HCT116 (cell line): Measurements from ENCODE around the gene THSD4. TPM values are rescaled to one million over a fixed set of nuclear protein-coding genes. Genes with fewer than 3 reads are reported as not detected.

ENCODE experiments used
- ATAC-seq: fragments of 200-7000 bp; cut with Tn5 transposase; 2 replicates; pipeline ENCODE4 v1.9.1; 2020; ENCODE audit warnings: mild to moderate bottlenecking, moderate library complexity
- BruUV-seq: library from RNA; stranded (reverse); fragments of 400-500 nt; replicated peaks from 2 replicates; lab custom pipeline; 2021; lab: Mats Ljungman, UMichigan
- CTCF ChIA-PET: fragments of 300-600 bp; sonication (Branson Sonifier 250); formaldehyde crosslinking; loops from one replicate; lab custom pipeline; 2021; ENCODE audit warnings: antibody characterized with exemption; lab: Charles Lee
- POLR2A ChIA-PET: fragments of 300-600, 350-600 bp; sonication (Branson Sonifier 250); formaldehyde crosslinking; loops from one replicate; lab custom pipeline; 2021; ENCODE audit warnings: antibody characterized with exemption; lab: Charles Lee
- RAD21 ChIA-PET, 2 experiments: fragments of 300-600 bp; sonication (Branson Sonifier 250); formaldehyde crosslinking; loops; one replicate each; lab custom pipeline; 2023; ENCODE audit warnings: low total read pairs in 2 of 2; ENCODE audit not compliant: uncharacterized antibody in 2 of 2, unreplicated experiment in 2 of 2, low non-redundant PET in 1 of 2; lab: Charles Lee
- DNase-seq: peaks from one replicate; pipeline ENCODE4 v3.0.0-alpha.2; 2010; ENCODE audit warnings: low read depth, low spot score
- H2AFZ ChIP-seq: fragments of 200-600 bp; shearing (Covaris generic), sonication (generic); 2 replicates; pipeline ENCODE4 v1.6.1; 2017; ENCODE audit warnings: low read depth, mixed run types, mixed read lengths, antibody characterized with exemption, low read length; ENCODE audit not compliant: poor library complexity, severe bottlenecking
- H3K27ac ChIP-seq: 2 replicates; pipeline ENCODE4 v1.5.1; 2012; ENCODE audit warnings: low read depth, low read length
- H3K27me3 ChIP-seq: fragments of 200-600 bp; sonication (generic); 2 replicates; pipeline ENCODE4 v1.6.1; 2016; ENCODE audit warnings: mixed run types, low read length, mixed read lengths; ENCODE audit not compliant: insufficient read depth
- H3K36me3 ChIP-seq, 2 experiments: fragments of 200-500 bp in 1 of 2; fragments of 200-600 bp in 1 of 2; sonication (Bioruptor generic) in 1 of 2; sonication (generic) in 1 of 2; 2 replicates each; pipeline versions ENCODE4 v1.5.1 to v1.6.1; 2014 to 2016; ENCODE audit warnings: low read length in 2 of 2, inconsistent platforms in 1 of 2, mixed read lengths in 1 of 2, mixed run types in 1 of 2; ENCODE audit not compliant: insufficient read depth in 2 of 2, control insufficient read depth in 1 of 2
- H3K4me1 ChIP-seq, 2 experiments: fragments of 200-600 bp in 1 of 2; sonication (generic) in 1 of 2; 2 replicates each; pipeline versions ENCODE4 v1.5.1 to v1.6.1; 2012 to 2017; ENCODE audit warnings: low read length in 2 of 2, inconsistent platforms in 1 of 2, mild to moderate bottlenecking in 1 of 2, mixed read lengths in 1 of 2, mixed run types in 1 of 2, moderate library complexity in 1 of 2; ENCODE audit not compliant: insufficient read depth in 2 of 2, control insufficient read depth in 1 of 2
- H3K4me2 ChIP-seq: fragments of 200-600 bp; sonication (generic); 2 replicates; pipeline ENCODE4 v1.6.1; 2017; ENCODE audit warnings: mixed run types, low read length, mixed read lengths
- H3K4me3 ChIP-seq, 2 experiments: fragments of 200-600 bp in 1 of 2; sonication (generic) in 1 of 2; replicated peaks in 1 of 2; 2 replicates each; pipeline ENCODE4 v1.5.1; 2011 to 2016; ENCODE audit warnings: low read length in 2 of 2, control low read depth in 1 of 2, low read depth in 1 of 2, mild to moderate bottlenecking in 1 of 2, mixed read lengths in 1 of 2, mixed run types in 1 of 2
- H3K79me2 ChIP-seq: fragments of 200-600 bp; sonication (generic); 2 replicates; pipeline ENCODE4 v1.6.1; 2017; ENCODE audit warnings: mild to moderate bottlenecking, mixed run types, low read length, moderate library complexity, mixed read lengths; ENCODE audit not compliant: insufficient read depth
- H3K9ac ChIP-seq: fragments of 200-600 bp; sonication (generic); 2 replicates; pipeline ENCODE4 v1.6.1; 2016; ENCODE audit warnings: low read length, mixed read lengths
- H3K9me2 ChIP-seq: fragments of 200-600 bp; sonication (generic), shearing (Covaris generic); 2 replicates; pipeline ENCODE4 v1.6.1; 2017; ENCODE audit warnings: mixed run types, mild to moderate bottlenecking, moderate library complexity; ENCODE audit not compliant: insufficient read depth
- H3K9me3 ChIP-seq, 2 experiments: fragments of 200-500 bp in 1 of 2; fragments of 200-600 bp in 1 of 2; sonication (Bioruptor generic) in 1 of 2; sonication (generic) in 1 of 2; 2 replicates each; pipeline ENCODE4 v1.6.1; 2014 to 2017; ENCODE audit warnings: low read length in 2 of 2, mixed read lengths in 2 of 2, inconsistent platforms in 1 of 2, low read depth in 1 of 2, mild to moderate bottlenecking in 1 of 2, mixed run types in 1 of 2, moderate library complexity in 1 of 2; ENCODE audit not compliant: control insufficient read depth in 1 of 2, insufficient read depth in 1 of 2
- H4K20me1 ChIP-seq: fragments of 200-600 bp; sonication (generic), shearing (Covaris generic); 2 replicates; pipeline ENCODE4 v1.6.1; 2017; ENCODE audit warnings: mixed run types, mild to moderate bottlenecking, moderate library complexity; ENCODE audit not compliant: insufficient read depth
- CTCF ChIP-seq, 3 experiments: fragments of 200-600 bp in 1 of 3; sonication (generic) in 1 of 3; IDR thresholded peaks in 2 of 3; conservative IDR thresholded peaks in 1 of 3; 2 replicates each; pipeline ENCODE4 v1.5.1; 2012 to 2017; ENCODE audit warnings: low read depth in 2 of 3, low read length in 2 of 3, antibody characterized with exemption in 1 of 3, borderline replicate concordance in 1 of 3, control low read depth in 1 of 3, mild to moderate bottlenecking in 1 of 3, mixed read lengths in 1 of 3, mixed run types in 1 of 3, moderate library complexity in 1 of 3; ENCODE audit not compliant: insufficient read depth in 1 of 3
- EGR1 ChIP-seq: IDR thresholded peaks from 2 replicates; pipeline ENCODE4 v1.6.1; 2012; ENCODE audit warnings: low read depth
- ELF1 ChIP-seq: IDR thresholded peaks from 2 replicates; pipeline ENCODE4 v1.6.1; 2012; ENCODE audit warnings: low read depth, borderline replicate concordance
- EZH2phosphoT487 ChIP-seq: fragments of 200-600 bp; IDR thresholded peaks from 2 replicates; pipeline ENCODE4 v1.6.1; 2018; ENCODE audit warnings: antibody characterized with exemption, borderline replicate concordance
- FOSL1 ChIP-seq: IDR thresholded peaks from 2 replicates; pipeline ENCODE4 v1.6.1; 2012; ENCODE audit warnings: low read depth
- JUND ChIP-seq: IDR thresholded peaks from 2 replicates; pipeline ENCODE4 v1.6.1; 2012
- RAD21 ChIP-seq: IDR thresholded peaks from 2 replicates; pipeline ENCODE4 v1.6.1; 2012; ENCODE audit warnings: low read depth, mild to moderate bottlenecking
- REST ChIP-seq: IDR thresholded peaks from 2 replicates; pipeline ENCODE4 v1.6.1; 2012; ENCODE audit warnings: low read depth
- SIN3A ChIP-seq: IDR thresholded peaks from 2 replicates; pipeline ENCODE4 v1.6.1; 2012; ENCODE audit warnings: low read depth
- SP1 ChIP-seq: IDR thresholded peaks from 2 replicates; pipeline ENCODE4 v1.6.1; 2012; ENCODE audit warnings: low read depth
- SRF ChIP-seq: IDR thresholded peaks from 2 replicates; pipeline ENCODE4 v1.6.1; 2012; ENCODE audit warnings: low read depth
- TCF7L2 ChIP-seq: IDR thresholded peaks from 2 replicates; pipeline ENCODE4 v1.7.0; 2011; ENCODE audit warnings: borderline replicate concordance, inconsistent platforms; ENCODE audit not compliant: insufficient read depth, insufficient read length; ENCODE audit errors: extremely low read depth
- YY1 ChIP-seq: IDR thresholded peaks from 2 replicates; pipeline ENCODE4 v1.6.1; 2011; ENCODE audit warnings: low read length, low read depth, moderate library complexity, mild to moderate bottlenecking; ENCODE audit not compliant: insufficient replicate concordance; ENCODE audit errors: extremely low read depth
- ZBTB33 ChIP-seq: IDR thresholded peaks from 2 replicates; pipeline ENCODE4 v1.6.1; 2011; ENCODE audit warnings: mild to moderate bottlenecking, low read length, moderate library complexity; ENCODE audit not compliant: insufficient replicate concordance; ENCODE audit errors: extremely low read depth
- ZFX ChIP-seq: fragments of 450-650 bp; IDR thresholded peaks from 2 replicates; pipeline ENCODE4 v1.6.1; 2017
- ZNF274 ChIP-seq: fragments of 200-500 bp; sonication (Bioruptor generic); IDR thresholded peaks from 2 replicates; pipeline ENCODE4 v1.6.1; 2014; ENCODE audit warnings: mild to moderate bottlenecking, low read depth, low read length, inconsistent platforms
- intact Hi-C: fragments of 100-400 bp; cut with micrococcal nuclease; formaldehyde crosslinking; loops from 2 replicates; pipeline ENCODE4 v1.10.0; 2022
- total RNA-seq: library from RNA; stranded (reverse); gene quantifications from one replicate; pipeline ENCODE4 v1.2.1, GENCODE V29; 2021; ENCODE audit not compliant: unreplicated experiment
- TF ChIP-seq, protein P1 (sequence below): IDR thresholded peaks from 2 replicates; pipeline ENCODE4 v1.6.1; 2012
- TF ChIP-seq, protein P2 (sequence below): IDR thresholded peaks from 2 replicates; pipeline ENCODE4 v1.6.1; 2012

THSD4 gene
- total RNA-seq, 1 experiment from 2014 or later, result 30.5 TPM

- no TSS peak for BruUV-seq
- intact Hi-C loops, result no loop called here
Measured at GRCh38 chr15:71597637-71598036, 482.4 kb downstream of the THSD4 start.

More at GRCh38 chr15:71597637-71598036, 482.4 kb downstream of the THSD4 start:
- ChIA-PET RAD21 (no interaction called here), CTCF (no interaction called here), POLR2A (no interaction called here)
- no peaks in the 10 kb centered on the region for H4K20me1 ChIP-seq
- TF ChIP-seq SRF, result no peak
- no peak for TF ChIP-seq REST
- TF ChIP-seq SP1, result no peak
- TF ChIP-seq ZBTB33, result no peak
- no peak for TF ChIP-seq ZNF274
- no peak for TF ChIP-seq CTCF (IDR thresholded peaks at IDR 0.05 in 2 of 3, conservative IDR thresholded peaks at IDR 0.05 in 1 of 3; ENCODE audit: borderline replicate concordance in 1 of 3, insufficient read depth in 1 of 3, low read depth in 2 of 3, low read length in 2 of 3)
- TF ChIP-seq, protein P1, sequence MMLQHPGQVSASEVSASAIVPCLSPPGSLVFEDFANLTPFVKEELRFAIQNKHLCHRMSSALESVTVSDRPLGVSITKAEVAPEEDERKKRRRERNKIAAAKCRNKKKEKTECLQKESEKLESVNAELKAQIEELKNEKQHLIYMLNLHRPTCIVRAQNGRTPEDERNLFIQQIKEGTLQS, result no peak
- TF ChIP-seq RAD21, result no peak
- TF ChIP-seq YY1, result no peak
- TF ChIP-seq FOSL1, result no peak
- TF ChIP-seq, protein P2, sequence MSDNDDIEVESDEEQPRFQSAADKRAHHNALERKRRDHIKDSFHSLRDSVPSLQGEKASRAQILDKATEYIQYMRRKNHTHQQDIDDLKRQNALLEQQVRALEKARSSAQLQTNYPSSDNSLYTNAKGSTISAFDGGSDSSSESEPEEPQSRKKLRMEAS, result no peak
- no peak for TF ChIP-seq TCF7L2
- no peak for TF ChIP-seq EZH2phosphoT487
- no peak for TF ChIP-seq ZFX
- TF ChIP-seq JUND, result no peak
- no peak for TF ChIP-seq EGR1
- TF ChIP-seq ELF1, result no peak
- no peak for TF ChIP-seq SIN3A
- H3K36me3 ChIP-seq, result no peaks in the 10 kb centered on the region
- no peaks in the 10 kb centered on the region for H3K79me2 ChIP-seq
- no peak for ATAC-seq
- H3K9me3 ChIP-seq, result no peaks in the 10 kb centered on the region
- H3K27ac ChIP-seq, result no peak overlapping the region
- no peak overlapping the region for H3K9ac ChIP-seq
- no peaks in the 10 kb centered on the region for H3K27me3 ChIP-seq
- H3K4me3 ChIP-seq, result no peak overlapping the region
- no peak overlapping the region for H2AFZ ChIP-seq
- no peaks in the 10 kb centered on the region for H3K9me2 ChIP-seq
- no peak overlapping the region for H3K4me2 ChIP-seq
- peaks cover 0 to 4% of the 10 kb centered on the region in 2 experiments; a peak in 1 of 4 replicates for H3K4me1 ChIP-seq
- DNase-seq, result no peak
